Measurements from ENCODE around the gene PAK6. TPM values are rescaled to one million over a fixed set of nuclear protein-coding genes. Genes with fewer than 3 reads are reported as not detected.

PAK6 gene
- total and polyA plus RNA-seq, 9 of the 15 experiments (the other 6 are each of a cell fraction or from before 2014, with no cell fraction given): 0.03 to 0.74 (median 0.16) TPM; not detected in 2

DNA sequence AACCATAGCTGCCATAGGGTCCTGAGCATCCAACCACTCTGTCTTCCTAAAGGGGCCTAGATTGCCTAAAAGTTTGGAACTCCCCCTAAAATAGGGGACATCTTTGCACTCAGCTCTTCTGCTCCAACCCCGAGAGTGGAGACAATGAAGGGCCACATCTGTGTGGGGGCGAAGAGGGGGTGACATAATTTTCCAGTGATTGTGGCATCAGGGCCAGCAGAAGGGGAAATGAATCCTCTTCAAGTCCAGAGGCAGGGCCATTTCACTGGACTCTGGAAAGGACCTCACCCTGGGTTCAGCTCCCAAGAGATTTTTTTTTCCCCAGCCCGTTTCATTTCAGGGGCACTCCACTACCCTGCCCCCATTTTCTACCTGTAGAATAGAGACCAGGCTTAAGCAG lies 48.6 kb downstream of the PAK6 start:
- Histone ChIP-seq H3K36me3 (ENCODE audit: control insufficient read depth, insufficient read depth, low read length) (no peaks in the 10 kb centered on the region), H3K4me1 (replicated peaks in 1 of 2; ENCODE audit: control insufficient read depth in 2 of 2, insufficient read depth in 2 of 2, low read length in 2 of 2) (peaks cover 0 to 37% of the 10 kb centered on the region in 2 experiments; a peak in 3 of 5 replicates), H4K20me1 (replicated peaks; ENCODE audit: control insufficient read depth, insufficient read depth, low read length) (no peaks in the 10 kb centered on the region), H3K4me2 (ENCODE audit: insufficient read depth, low read length) (no peak overlapping the region), H3K4me3 (no peak overlapping the region), H3K9ac (ENCODE audit: insufficient read depth in 1 of 2, low read depth in 2 of 2, low read length in 2 of 2) (no peak overlapping the region; a peak in 1 of 4 replicates), H3K9me1 (ENCODE audit: control insufficient read depth, insufficient read depth, low read length) (no peaks in the 10 kb centered on the region), H3K27ac (ENCODE audit: extremely low read depth, low read depth, low read length) (no peak overlapping the region), H3K27me3 (ENCODE audit: control insufficient read depth in 2 of 2, insufficient read depth in 2 of 2, low read length in 2 of 2) (peaks cover 3 to 9% of the 10 kb centered on the region in 2 experiments; a peak in 3 of 5 replicates), H3K79me2 (ENCODE audit: control insufficient read depth, insufficient read depth, low read length) (no peaks in the 10 kb centered on the region), H2AFZ (ENCODE audit: low read depth, low read length) (no peak overlapping the region), H3K9me3 (replicated peaks; ENCODE audit: control insufficient read depth, insufficient read depth, low read depth, low read length) (no peaks in the 10 kb centered on the region)
- in situ Hi-C loops (cut with MboI): no loop called here
- DNase-seq (ENCODE audit: extremely low read depth in 1 of 4, low spot score in 3 of 4) (no peak), ATAC-seq (no peak), FAIRE-seq (no peak)
- TF ChIP-seq ZNF644 (tag; IDR thresholded peaks at IDR 0.05; ENCODE audit: low read depth): no peak
- no peak for TF ChIP-seq GATAD2B (IDR thresholded peaks at IDR 0.05; ENCODE audit: borderline replicate concordance)
- TF ChIP-seq ILF3 (IDR thresholded peaks at IDR 0.05; ENCODE audit: borderline replicate concordance): no peak
- TF ChIP-seq, protein P1, sequence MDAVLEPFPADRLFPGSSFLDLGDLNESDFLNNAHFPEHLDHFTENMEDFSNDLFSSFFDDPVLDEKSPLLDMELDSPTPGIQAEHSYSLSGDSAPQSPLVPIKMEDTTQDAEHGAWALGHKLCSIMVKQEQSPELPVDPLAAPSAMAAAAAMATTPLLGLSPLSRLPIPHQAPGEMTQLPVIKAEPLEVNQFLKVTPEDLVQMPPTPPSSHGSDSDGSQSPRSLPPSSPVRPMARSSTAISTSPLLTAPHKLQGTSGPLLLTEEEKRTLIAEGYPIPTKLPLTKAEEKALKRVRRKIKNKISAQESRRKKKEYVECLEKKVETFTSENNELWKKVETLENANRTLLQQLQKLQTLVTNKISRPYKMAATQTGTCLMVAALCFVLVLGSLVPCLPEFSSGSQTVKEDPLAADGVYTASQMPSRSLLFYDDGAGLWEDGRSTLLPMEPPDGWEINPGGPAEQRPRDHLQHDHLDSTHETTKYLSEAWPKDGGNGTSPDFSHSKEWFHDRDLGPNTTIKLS (IDR thresholded peaks at IDR 0.05; ENCODE audit: borderline replicate concordance, low read depth): no peak
- no peak for TF ChIP-seq ZNF668 (CRISPR knock-in tag; IDR thresholded peaks at IDR 0.05)
- TF ChIP-seq ATF7 (IDR thresholded peaks at IDR 0.05): no peak
- no peak for TF ChIP-seq UBTF (IDR thresholded peaks at IDR 0.05; ENCODE audit: borderline replicate concordance in 1 of 2, low read depth in 2 of 2, low read length in 2 of 2)
- TF ChIP-seq RBM15 (IDR thresholded peaks at IDR 0.05; ENCODE audit: insufficient read depth, low read length): no peak
- no peak for TF ChIP-seq MEF2A (IDR thresholded peaks at IDR 0.05; ENCODE audit: control insufficient read depth, low read depth, low read length)
- TF ChIP-seq ZNF551 (CRISPR knock-in tag; IDR thresholded peaks at IDR 0.05): no peak
- no peak for TF ChIP-seq ARID2 (IDR thresholded peaks at IDR 0.05)
- TF ChIP-seq, protein P2, sequence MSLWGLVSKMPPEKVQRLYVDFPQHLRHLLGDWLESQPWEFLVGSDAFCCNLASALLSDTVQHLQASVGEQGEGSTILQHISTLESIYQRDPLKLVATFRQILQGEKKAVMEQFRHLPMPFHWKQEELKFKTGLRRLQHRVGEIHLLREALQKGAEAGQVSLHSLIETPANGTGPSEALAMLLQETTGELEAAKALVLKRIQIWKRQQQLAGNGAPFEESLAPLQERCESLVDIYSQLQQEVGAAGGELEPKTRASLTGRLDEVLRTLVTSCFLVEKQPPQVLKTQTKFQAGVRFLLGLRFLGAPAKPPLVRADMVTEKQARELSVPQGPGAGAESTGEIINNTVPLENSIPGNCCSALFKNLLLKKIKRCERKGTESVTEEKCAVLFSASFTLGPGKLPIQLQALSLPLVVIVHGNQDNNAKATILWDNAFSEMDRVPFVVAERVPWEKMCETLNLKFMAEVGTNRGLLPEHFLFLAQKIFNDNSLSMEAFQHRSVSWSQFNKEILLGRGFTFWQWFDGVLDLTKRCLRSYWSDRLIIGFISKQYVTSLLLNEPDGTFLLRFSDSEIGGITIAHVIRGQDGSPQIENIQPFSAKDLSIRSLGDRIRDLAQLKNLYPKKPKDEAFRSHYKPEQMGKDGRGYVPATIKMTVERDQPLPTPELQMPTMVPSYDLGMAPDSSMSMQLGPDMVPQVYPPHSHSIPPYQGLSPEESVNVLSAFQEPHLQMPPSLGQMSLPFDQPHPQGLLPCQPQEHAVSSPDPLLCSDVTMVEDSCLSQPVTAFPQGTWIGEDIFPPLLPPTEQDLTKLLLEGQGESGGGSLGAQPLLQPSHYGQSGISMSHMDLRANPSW (CRISPR knock-in tag; IDR thresholded peaks at IDR 0.05): no peak
- BruUV-seq (replicated peaks): no TSS peak
- intact Hi-C loops (cut with micrococcal nuclease): no loop called here
- CTCF ChIA-PET (ENCODE audit: low intra/inter-chr PET ratio): no interaction called here
- WGBS (ENCODE audit: insufficient coverage, low coverage, missing lambda C conversion rate): 33% methylated on average over 3 of the region's 3 CpGs
- POLR2A ChIA-PET: interaction anchor here (1.2 to 1.4 kb wide), 2 partner anchors 14 to 15 kb away, joined by 5 read pairs; no protein-coding TSS in a partner anchor

Data from K562 (cell line).